ENCODE results near the gene FGF18. TPM values are rescaled to one million over a fixed set of nuclear protein-coding genes. Genes with fewer than 3 reads are reported as not detected.
"Not testable (repeated sequence)": the region's sequence is repeated elsewhere in the genome, so short reads cannot be mapped to it uniquely, and the experiment has no call there.

Gene FGF18
- total RNA-seq, 2 experiments from 2014 or later = not detected

DNA sequence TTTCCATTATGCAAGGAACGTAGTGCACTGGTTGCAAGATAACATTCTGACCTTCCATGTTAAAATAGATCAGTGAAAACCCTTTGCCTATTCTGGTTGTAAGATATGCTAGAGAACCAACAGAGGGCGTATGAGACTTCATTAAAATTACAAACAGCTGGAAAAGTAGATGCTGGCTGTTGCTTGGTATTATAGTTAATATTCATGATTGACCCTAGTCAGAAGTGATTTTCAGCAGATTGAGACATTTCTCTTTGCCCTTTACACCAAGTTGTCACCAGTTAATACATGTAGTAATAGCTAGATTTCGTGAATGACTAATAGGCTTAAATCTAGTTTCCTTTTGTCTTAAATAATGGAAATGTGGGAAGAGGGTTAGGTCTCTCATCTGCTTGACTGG is 13.8 kb upstream of the FGF18 start:
- no peak for DNase-seq
- Mint-ChIP-seq H3K4me3 (no peak overlapping the region), H3K9me3 (no peaks in the 10 kb centered on the region), H3K4me1 (peaks cover 52% of the 10 kb centered on the region), H3K27me3 (no peaks in the 10 kb centered on the region), H3K36me3 (ENCODE audit: low read depth) (peaks cover 69% of the 10 kb centered on the region), H3K27ac (no peak overlapping the region)
- ChIA-PET POLR2A (interaction anchor here (0.7 to 2.1 kb wide), 5 partner anchors 9 to 505 kb away, joined by 3 to 13 read pairs (median 3); no protein-coding TSS in a partner anchor), CTCF (interaction anchor here (0.9 to 1.5 kb wide), 6 partner anchors 9 to 19 kb away, joined by 3 to 8 read pairs (median 4); no protein-coding TSS in a partner anchor)

GRCh38 chr5:171407234-171407633 is 12.2 kb upstream of the FGF18 start:
- H3K27ac Mint-ChIP-seq = no peak overlapping the region
- POLR2A ChIA-PET = no interaction called here
- no peak for DNase-seq

DNA sequence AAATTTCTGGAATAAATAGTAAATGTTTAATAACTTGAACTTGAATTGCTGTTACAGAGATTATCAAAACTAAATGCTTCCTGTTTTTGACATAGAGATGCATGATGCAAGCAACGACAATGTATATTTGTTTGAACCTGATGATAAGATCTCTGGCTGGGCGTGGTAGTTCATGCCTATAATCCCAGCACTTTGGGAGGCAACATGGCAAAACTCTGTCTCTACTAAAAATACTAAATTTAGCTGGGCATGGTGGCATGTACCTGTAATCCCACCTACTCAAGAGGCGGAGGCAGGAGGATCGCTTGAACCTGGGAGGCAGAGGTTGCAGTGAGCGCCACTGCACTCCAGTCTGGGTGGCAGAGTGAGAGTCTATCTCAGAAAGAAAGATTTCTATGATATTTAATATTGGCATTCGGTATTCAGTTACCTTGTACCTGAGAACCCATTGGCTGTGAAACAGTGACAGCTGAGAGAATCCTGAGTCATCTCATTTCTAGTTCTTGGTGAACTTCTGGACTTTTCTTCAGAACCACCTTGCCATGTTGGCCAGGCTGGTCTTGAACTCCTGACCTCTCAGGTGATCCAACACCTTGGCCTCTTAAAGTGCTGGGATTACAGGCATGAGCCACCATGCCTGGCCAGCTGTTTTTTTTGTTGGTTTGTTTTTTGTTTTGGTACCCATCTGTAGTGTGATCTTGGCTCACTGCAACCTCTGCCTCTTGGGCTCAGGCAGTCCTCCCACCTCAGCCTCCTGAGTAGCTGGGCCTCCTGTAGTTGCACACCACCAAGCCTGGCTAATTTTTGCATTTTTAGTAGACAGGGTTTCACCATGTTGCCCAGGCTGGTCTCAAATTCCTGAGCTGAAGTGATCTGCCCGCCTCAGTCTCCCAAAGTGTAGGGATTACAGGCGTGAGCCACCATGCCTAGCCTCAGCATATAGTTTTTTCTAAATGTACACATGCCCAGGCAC is 10.0 kb upstream of the FGF18 start:
- ChIA-PET POLR2A (interaction anchor here (4.4 kb wide), 1 partner anchor 21 kb away, joined by 32 read pairs; the partner anchor contains the start of gene NPM1), CTCF (interaction anchor here (4.6 kb wide), 1 partner anchor 9 kb away, joined by 17 read pairs; the partner anchor contains the start of gene FGF18)
- peak overlapping the region; percentile 71 for H3K27ac Mint-ChIP-seq
- no peaks in the 10 kb centered on the region for H3K9me3 Mint-ChIP-seq
- no peak overlapping the region for H3K4me3 Mint-ChIP-seq
- H3K36me3 Mint-ChIP-seq (ENCODE audit: low read depth) = peaks cover 74% of the 10 kb centered on the region
- no peak for DNase-seq
- H3K4me1 Mint-ChIP-seq = peaks cover 51% of the 10 kb centered on the region
- H3K27me3 Mint-ChIP-seq = no peaks in the 10 kb centered on the region

More at GRCh38 chr5:171407234-171407633, 12.2 kb upstream of the FGF18 start:
- Mint-ChIP-seq H3K27me3 (no peaks in the 10 kb centered on the region), H3K9me3 (no peaks in the 10 kb centered on the region), H3K36me3 (ENCODE audit: low read depth) (peaks cover 68% of the 10 kb centered on the region), H3K4me3 (no peak overlapping the region), H3K4me1 (peaks cover 50% of the 10 kb centered on the region)
- CTCF ChIA-PET = interaction anchor here (4.6 kb wide), 1 partner anchor 11 kb away, joined by 17 read pairs; the partner anchor contains the start of gene FGF18

GRCh38 chr5:171410181-171410580 is 9.3 kb upstream of the FGF18 start:
- H3K27ac Mint-ChIP-seq = no peak overlapping the region
- H3K9me3 Mint-ChIP-seq = no peaks in the 10 kb centered on the region
- CTCF ChIA-PET = interaction anchor here (4.6 kb wide), 1 partner anchor 8 kb away, joined by 17 read pairs; the partner anchor contains the start of gene FGF18
- peaks cover 48% of the 10 kb centered on the region for H3K4me1 Mint-ChIP-seq
- no peak for DNase-seq
- H3K4me3 Mint-ChIP-seq = no peak overlapping the region
- POLR2A ChIA-PET = interaction anchor here (1.1 to 4.4 kb wide), 2 partner anchors 22 to 24 kb away, joined by 4 to 32 read pairs; partner anchors contain the start of gene NPM1
- H3K27me3 Mint-ChIP-seq = no peaks in the 10 kb centered on the region
- peaks cover 69% of the 10 kb centered on the region for H3K36me3 Mint-ChIP-seq (ENCODE audit: low read depth)

- no peak overlapping the region for H3K4me3 Mint-ChIP-seq
- no peak for DNase-seq
- peaks cover 52% of the 10 kb centered on the region for H3K36me3 Mint-ChIP-seq (ENCODE audit: low read depth)
- POLR2A ChIA-PET = no interaction called here
- peaks cover 33% of the 10 kb centered on the region for H3K4me1 Mint-ChIP-seq
- CTCF ChIA-PET = no interaction called here
- no peaks in the 10 kb centered on the region for H3K27me3 Mint-ChIP-seq
- H3K27ac Mint-ChIP-seq = no peak overlapping the region
- H3K9me3 Mint-ChIP-seq = no peaks in the 10 kb centered on the region
Measured at GRCh38 chr5:171412186-171412585, 7.3 kb upstream of the FGF18 start.

- Mint-ChIP-seq H3K27me3 (peaks cover under 1% of the 10 kb centered on the region), H3K4me3 (no peak overlapping the region), H3K27ac (no peak overlapping the region), H3K36me3 (ENCODE audit: low read depth) (peaks cover 40% of the 10 kb centered on the region), H3K4me1 (peaks cover 21% of the 10 kb centered on the region), H3K9me3 (no peaks in the 10 kb centered on the region)
- DNase-seq = no peak
- CTCF ChIA-PET = interaction anchor here (2.8 kb wide), 1 partner anchor 8 kb away, joined by 8 read pairs; no protein-coding TSS in a partner anchor
- POLR2A ChIA-PET = interaction anchor here (0.7 to 0.8 kb wide), 3 partner anchors 20 to 33 kb away, joined by 3 to 5 read pairs (median 4); no protein-coding TSS in a partner anchor
Measured at GRCh38 chr5:171413153-171413910, 6.1 kb upstream of the FGF18 start.

DNA sequence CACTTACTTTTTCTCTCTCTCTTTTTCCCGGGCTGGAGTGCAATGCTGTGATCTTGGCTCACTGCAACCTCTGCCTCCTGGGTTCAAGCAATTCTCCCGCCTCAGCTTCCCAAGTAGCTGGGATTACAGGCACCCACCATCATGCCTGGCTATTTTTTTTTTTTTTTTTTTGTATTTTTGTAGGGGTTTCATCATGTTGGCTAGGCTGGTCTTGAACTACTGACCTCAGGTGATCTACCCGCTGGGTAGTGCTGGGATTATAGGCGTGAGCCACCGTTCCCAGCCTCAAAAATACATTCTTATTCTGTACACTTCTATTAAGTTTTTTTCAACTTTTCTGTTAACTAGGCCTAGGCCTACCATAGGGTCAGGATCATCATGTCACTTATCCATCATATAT is 5.5 kb upstream of the FGF18 start:
- peaks cover 35% of the 10 kb centered on the region for H3K36me3 Mint-ChIP-seq (ENCODE audit: low read depth)
- ChIA-PET CTCF (interaction anchor here (2.8 kb wide), 1 partner anchor 8 kb away, joined by 8 read pairs; no protein-coding TSS in a partner anchor), POLR2A (interaction anchor here (0.8 to 1.0 kb wide), 2 partner anchors 22 to 34 kb away, joined by 3 read pairs; no protein-coding TSS in a partner anchor)
- H3K27ac Mint-ChIP-seq, H3K9me3 Mint-ChIP-seq, H3K27me3 Mint-ChIP-seq, DNase-seq, H3K4me3 Mint-ChIP-seq: not testable (repeated sequence)
- peaks cover 20% of the 10 kb centered on the region for H3K4me1 Mint-ChIP-seq

DNA sequence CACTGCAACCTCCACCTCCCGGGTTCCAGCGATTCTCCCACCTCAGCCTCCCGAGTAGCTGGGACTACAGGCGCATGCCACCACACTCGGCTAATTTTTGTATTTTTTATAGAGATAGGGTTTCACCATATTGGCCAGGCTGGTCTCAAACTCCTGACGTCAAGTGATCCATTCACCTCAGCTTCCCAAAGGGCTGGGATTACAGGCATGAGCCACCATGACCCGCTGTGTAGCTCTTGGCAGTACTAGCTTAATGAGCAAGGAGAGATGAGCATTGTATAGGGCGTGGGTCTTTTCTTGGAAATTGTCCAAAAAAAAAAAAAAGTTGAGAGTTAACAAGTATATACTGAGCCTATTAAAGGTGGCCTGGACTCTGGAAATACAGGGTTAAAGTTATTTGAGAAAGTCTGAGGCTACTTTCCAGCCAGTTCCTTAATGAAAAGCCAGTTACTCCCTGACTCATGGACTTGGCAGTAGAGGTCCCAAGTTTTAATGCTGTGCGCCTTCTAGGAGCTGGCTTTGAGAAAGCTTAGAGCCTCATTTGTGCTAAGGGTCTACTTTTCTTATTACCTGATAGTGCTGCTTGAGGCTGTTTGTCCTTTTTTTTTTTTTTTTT is 4.2 kb upstream of the FGF18 start:
- no peak overlapping the region for H3K27ac Mint-ChIP-seq
- no peaks in the 10 kb centered on the region for H3K9me3 Mint-ChIP-seq
- no peak for DNase-seq
- H3K4me3 Mint-ChIP-seq = no peak overlapping the region
- peaks cover 26% of the 10 kb centered on the region for H3K36me3 Mint-ChIP-seq (ENCODE audit: low read depth)
- ChIA-PET POLR2A (interaction anchor here (1.0 kb wide), 1 partner anchor 23 kb away, joined by 3 read pairs; no protein-coding TSS in a partner anchor), CTCF (interaction anchor here (2.8 kb wide), 1 partner anchor 10 kb away, joined by 8 read pairs; no protein-coding TSS in a partner anchor)
- H3K27me3 Mint-ChIP-seq = peaks cover 8% of the 10 kb centered on the region
- H3K4me1 Mint-ChIP-seq = peaks cover 15% of the 10 kb centered on the region

DNA sequence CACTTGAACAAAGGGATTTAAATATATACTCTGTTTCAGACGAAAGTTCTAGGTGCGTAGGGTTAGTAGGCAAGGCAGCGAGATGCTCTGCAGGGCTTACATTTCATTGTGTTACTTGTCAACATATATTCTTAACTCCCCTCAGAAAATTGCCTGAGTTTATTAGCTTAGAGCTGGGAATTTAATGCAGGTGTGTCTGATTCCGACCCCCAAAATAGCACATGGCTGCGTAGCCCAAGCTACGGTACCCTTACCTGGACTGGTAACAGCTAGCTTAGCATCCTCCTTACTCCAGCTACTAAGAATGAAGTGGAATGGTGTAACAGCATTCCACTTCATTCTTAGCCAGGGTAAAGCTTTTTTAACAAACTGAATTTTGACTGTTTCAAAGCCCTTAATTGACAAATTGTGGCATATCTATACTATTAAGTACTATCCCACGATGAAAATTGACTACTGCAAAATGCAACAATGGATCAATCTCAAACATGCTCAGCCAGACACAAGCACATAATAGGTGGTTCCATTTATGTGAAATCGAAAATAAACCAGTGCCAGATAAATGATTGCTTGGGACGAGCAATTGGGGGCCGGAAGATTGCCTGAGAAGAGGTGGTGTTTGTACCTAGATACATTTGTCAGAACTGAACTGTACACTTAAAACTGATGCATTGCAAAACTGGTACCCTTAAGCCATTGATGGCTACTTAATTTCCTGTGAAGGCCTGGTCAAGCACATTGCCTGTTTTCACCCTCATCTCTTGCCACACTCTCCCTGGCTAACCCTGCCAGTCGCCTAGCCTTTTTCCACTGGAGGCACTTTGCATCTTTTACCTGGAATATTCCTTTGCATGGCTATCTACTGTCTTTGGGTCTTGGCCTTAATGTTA is 3.0 kb upstream of the FGF18 start:
- Mint-ChIP-seq H3K27ac (no peak overlapping the region), H3K4me3 (no peak overlapping the region), H3K27me3 (peaks cover 17% of the 10 kb centered on the region), H3K36me3 (ENCODE audit: low read depth) (peaks cover 16% of the 10 kb centered on the region), H3K9me3 (no peaks in the 10 kb centered on the region), H3K4me1 (peaks cover 19% of the 10 kb centered on the region)
- ChIA-PET CTCF (interaction anchor here (2.8 kb wide), 1 partner anchor 11 kb away, joined by 8 read pairs; no protein-coding TSS in a partner anchor), POLR2A (interaction anchor here (1.0 kb wide), 1 partner anchor 18 kb away, joined by 3 read pairs; no protein-coding TSS in a partner anchor)
- peak; percentile 5 for DNase-seq

DNA sequence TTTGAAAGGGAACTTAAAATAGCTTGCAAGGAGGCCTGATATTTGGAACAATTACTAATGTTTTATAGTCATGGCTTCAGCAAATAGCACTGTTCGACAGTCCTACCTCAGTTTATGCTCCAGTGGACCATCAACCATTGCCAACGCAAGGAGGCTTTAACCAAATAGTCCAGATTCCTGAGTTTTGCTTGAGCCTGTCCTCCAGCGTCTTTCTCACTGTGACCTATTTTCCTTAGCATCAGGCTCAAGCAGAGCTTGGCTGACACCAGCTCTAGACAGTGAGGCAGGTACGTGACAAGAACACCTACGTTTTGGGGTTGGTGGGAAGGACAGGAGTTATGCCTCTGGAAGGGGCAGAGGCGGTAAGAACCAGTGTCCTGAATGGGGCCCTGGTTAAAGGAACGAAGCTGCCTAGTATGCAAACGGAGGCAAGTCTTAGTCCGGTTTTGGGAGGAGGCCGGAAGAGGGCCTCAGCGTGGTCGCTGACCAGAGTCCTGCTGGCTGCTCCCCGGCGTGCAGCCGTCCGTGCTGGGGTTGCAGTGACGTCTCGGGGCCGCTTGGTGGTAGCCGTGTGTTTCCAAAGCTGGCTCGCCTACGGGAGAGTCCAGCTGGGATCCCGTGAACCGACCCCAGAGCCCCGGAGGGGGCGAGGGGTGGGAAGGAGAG is 998 bp upstream of the FGF18 start:
- H3K4me1 Mint-ChIP-seq = peaks cover 10% of the 10 kb centered on the region
- peak overlapping the region; percentile 64 for H3K4me3 Mint-ChIP-seq
- H3K36me3 Mint-ChIP-seq (ENCODE audit: low read depth) = no peaks in the 10 kb centered on the region
- H3K9me3 Mint-ChIP-seq = no peaks in the 10 kb centered on the region
- H3K27ac Mint-ChIP-seq = no peak overlapping the region
- ChIA-PET POLR2A (interaction anchor here (0.9 to 2.1 kb wide), 5 partner anchors 19 to 64 kb away, joined by 3 to 11 read pairs (median 4); partner anchors contain the start of gene NPM1), CTCF (interaction anchor here (0.7 to 2.6 kb wide), 14 partner anchors 9 to 641 kb away, joined by 3 to 22 read pairs (median 4); no protein-coding TSS in a partner anchor)
- peak; percentile 64 for DNase-seq
- H3K27me3 Mint-ChIP-seq = peaks cover 30% of the 10 kb centered on the region
